22Rv1 (cell line): ENCODE data around the gene SLC1A3.

Source experiments
- ZFX ChIP-seq: fragments of 450-650 bp; IDR thresholded peaks from 2 replicates; pipeline ENCODE4 v1.6.1; 2017; ENCODE audit warnings: antibody characterized with exemption, borderline replicate concordance
- TF ChIP-seq, protein P1 (sequence below): fragments of 450-650 bp; IDR thresholded peaks from 2 replicates; pipeline ENCODE4 v1.5.1; 2017; ENCODE audit warnings: mild to moderate bottlenecking

DNA sequence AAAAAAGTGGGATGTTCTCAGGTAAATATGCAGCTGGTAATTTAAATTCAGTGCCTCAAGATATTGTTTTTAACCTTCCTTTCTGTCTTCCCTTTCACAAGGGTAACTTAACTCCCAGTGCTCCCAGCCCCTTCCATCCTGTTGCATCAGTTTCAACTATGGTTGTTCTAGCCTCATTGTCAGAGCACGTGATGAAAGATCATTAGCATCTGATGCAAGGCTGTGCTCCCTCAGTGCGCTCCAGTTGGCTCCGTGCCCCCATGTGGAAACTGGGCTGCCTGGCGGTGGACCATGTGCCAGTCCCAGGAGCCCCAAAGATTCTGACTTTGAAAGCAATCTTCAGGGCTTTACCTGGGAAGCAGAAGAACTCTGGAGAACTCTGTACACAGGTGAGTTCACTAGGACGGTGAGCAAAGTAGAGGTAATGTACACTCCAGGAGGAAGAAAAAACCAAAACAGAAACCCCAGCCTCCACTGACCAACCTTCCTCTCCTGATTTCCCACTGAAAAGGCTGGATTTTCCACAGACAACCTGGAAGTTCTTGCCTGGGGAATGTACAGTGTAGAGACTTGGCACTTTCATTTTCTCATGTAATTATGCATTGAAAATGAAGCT lies 96.9 kb downstream of the SLC1A3 start:
- TF ChIP-seq, protein P1, sequence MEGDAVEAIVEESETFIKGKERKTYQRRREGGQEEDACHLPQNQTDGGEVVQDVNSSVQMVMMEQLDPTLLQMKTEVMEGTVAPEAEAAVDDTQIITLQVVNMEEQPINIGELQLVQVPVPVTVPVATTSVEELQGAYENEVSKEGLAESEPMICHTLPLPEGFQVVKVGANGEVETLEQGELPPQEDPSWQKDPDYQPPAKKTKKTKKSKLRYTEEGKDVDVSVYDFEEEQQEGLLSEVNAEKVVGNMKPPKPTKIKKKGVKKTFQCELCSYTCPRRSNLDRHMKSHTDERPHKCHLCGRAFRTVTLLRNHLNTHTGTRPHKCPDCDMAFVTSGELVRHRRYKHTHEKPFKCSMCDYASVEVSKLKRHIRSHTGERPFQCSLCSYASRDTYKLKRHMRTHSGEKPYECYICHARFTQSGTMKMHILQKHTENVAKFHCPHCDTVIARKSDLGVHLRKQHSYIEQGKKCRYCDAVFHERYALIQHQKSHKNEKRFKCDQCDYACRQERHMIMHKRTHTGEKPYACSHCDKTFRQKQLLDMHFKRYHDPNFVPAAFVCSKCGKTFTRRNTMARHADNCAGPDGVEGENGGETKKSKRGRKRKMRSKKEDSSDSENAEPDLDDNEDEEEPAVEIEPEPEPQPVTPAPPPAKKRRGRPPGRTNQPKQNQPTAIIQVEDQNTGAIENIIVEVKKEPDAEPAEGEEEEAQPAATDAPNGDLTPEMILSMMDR = no peak
- no peak for TF ChIP-seq ZFX
